ENCODE results near the gene HEY2.

DNA sequence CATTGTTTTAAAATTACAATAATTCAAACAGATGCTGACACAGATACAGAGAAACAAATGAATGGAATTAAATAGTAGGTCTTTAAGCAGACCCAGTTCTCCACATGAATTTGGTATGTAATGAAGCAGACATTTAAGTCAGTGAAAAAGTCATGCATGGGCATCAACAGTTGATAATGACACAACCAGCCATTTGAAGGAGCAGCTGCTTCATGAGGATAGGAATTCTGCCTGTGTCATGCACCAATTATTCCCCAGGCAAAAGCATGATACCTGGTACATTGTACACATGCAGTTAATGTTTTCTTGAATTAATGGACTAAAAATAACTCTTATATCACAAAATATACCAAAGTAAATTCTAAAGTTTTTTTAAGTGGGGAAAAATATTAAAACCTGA is 11.2 kb upstream of the HEY2 start:
- no peak for TF ChIP-seq ZNF274 (IDR thresholded peaks at IDR 0.05; ENCODE audit: low read depth, low read length)
- TF ChIP-seq YY1 (IDR thresholded peaks at IDR 0.05; ENCODE audit: insufficient read depth, insufficient read length) = no peak

Measured in NT2/D1 (cell line).